H1 (cell line): ENCODE measurements around the gene CDC42EP5. TPM values are rescaled to one million over a fixed set of nuclear protein-coding genes. Genes with fewer than 3 reads are reported as not detected.

Source experiments
- CTCF ChIA-PET: fragments of 300-600 bp; sonication (Branson Sonifier 250); formaldehyde crosslinking; loops from one replicate; lab custom pipeline; 2021; ENCODE audit not compliant: partially characterized antibody; lab: Charles Lee
- POLR2A ChIA-PET: fragments of 300-600 bp; sonication (Branson Sonifier 250); formaldehyde crosslinking; loops from one replicate; lab custom pipeline; 2021; ENCODE audit warnings: inconsistent platforms; ENCODE audit not compliant: partially characterized antibody; lab: Charles Lee
- DNase-seq, 2 experiments: peaks; one replicate each; pipeline versions ENCODE4 v3.0.0 to v3.0.0-alpha.2; 2010 to 2022; ENCODE audit warnings: low spot score in 2 of 2, low read depth in 1 of 2, mixed read lengths in 1 of 2
- FAIRE-seq: peaks from 2 replicates; lab custom pipeline; 2011; peaks lifted over from hg19 to GRCh38; lab: Jason Lieb, UNC
- H2AFZ ChIP-seq: 2 replicates; pipeline ENCODE4 v1.8.1; 2012; ENCODE audit warnings: low read length, inconsistent platforms
- H2AK5ac ChIP-seq: 2 replicates; pipeline ENCODE4 v1.6.1; 2013; ENCODE audit warnings: low read depth, low read length
- H2BK120ac ChIP-seq: replicated peaks from 2 replicates; pipeline ENCODE3; 2013; ENCODE audit warnings: low read depth, low read length, inconsistent platforms
- H2BK12ac ChIP-seq: 2 replicates; pipeline ENCODE4 v1.6.1; 2013; ENCODE audit warnings: low read depth, low read length
- H2BK15ac ChIP-seq: 2 replicates; pipeline ENCODE4 v1.6.1; 2013; ENCODE audit warnings: low read length
- H2BK20ac ChIP-seq: 2 replicates; pipeline ENCODE4 v1.6.1; 2013; ENCODE audit warnings: low read length
- H2BK5ac ChIP-seq: 2 replicates; pipeline ENCODE4 v1.6.1; 2013; ENCODE audit warnings: low read depth, low read length
- H3K14ac ChIP-seq: 2 replicates; pipeline ENCODE4 v1.6.1; 2013; ENCODE audit warnings: inconsistent platforms; ENCODE audit not compliant: insufficient read length
- H3K18ac ChIP-seq: 2 replicates; pipeline ENCODE4 v1.6.1; 2013; ENCODE audit warnings: low read length; ENCODE audit errors: extremely low read depth
- H3K23ac ChIP-seq: 2 replicates; pipeline ENCODE4 v1.6.1; 2013; ENCODE audit warnings: inconsistent platforms; ENCODE audit not compliant: insufficient read length
- H3K23me2 ChIP-seq: 2 replicates; pipeline ENCODE4 v1.6.1; 2013; ENCODE audit warnings: low read depth, low read length
- H3K27ac ChIP-seq: 2 replicates; pipeline ENCODE4 v1.6.1; 2011; ENCODE audit warnings: low read depth, low read length, inconsistent platforms
- H3K27me3 ChIP-seq, 4 experiments: replicated peaks in 1 of 4; 1 replicate in 1 of 4; 2 replicates in 3 of 4; pipeline versions ENCODE4 v1.6.1 to v1.8.1; 2011 to 2013; ENCODE audit warnings: low read length in 3 of 4, mild to moderate bottlenecking in 3 of 4, inconsistent platforms in 2 of 4, mixed read lengths in 2 of 4, moderate library complexity in 1 of 4; ENCODE audit not compliant: control insufficient read depth in 3 of 4, insufficient read depth in 3 of 4; ENCODE audit errors: extremely low read depth in 1 of 4
- H3K36me3 ChIP-seq, 4 experiments: 2 replicates each; pipeline versions ENCODE4 v1.6.1 to v1.8.1; 2011 to 2013; ENCODE audit warnings: mild to moderate bottlenecking in 4 of 4, low read length in 3 of 4, moderate library complexity in 2 of 4, control low read depth in 1 of 4, inconsistent platforms in 1 of 4; ENCODE audit not compliant: insufficient read depth in 4 of 4, control insufficient read depth in 2 of 4
- H3K4ac ChIP-seq: replicated peaks from 2 replicates; pipeline ENCODE3; 2013; ENCODE audit warnings: low read length, low read depth, mixed read lengths, inconsistent platforms; ENCODE audit not compliant: insufficient read length
- H3K4me1 ChIP-seq, 4 experiments: replicated peaks in 1 of 4; 1 replicate in 1 of 4; 2 replicates in 3 of 4; pipeline versions ENCODE4 v1.6.1 to v1.8.1; 2011 to 2013; ENCODE audit warnings: low read length in 3 of 4, inconsistent platforms in 2 of 4, mixed read lengths in 1 of 4; ENCODE audit not compliant: insufficient read depth in 4 of 4, control insufficient read depth in 3 of 4
- H3K4me2 ChIP-seq, 2 experiments: 2 replicates each; pipeline versions ENCODE4 v1.6.1 to v1.8.1; 2011 to 2013; ENCODE audit warnings: low read depth in 2 of 2, low read length in 2 of 2, control low read depth in 1 of 2, inconsistent platforms in 1 of 2, mild to moderate bottlenecking in 1 of 2; ENCODE audit not compliant: insufficient read depth in 1 of 2
- H3K4me3 ChIP-seq, 4 experiments: fragments of 200-600, 300-600 bp in 1 of 4; sonication (generic), shearing (Covaris generic), sonication (Bioruptor Twin) in 1 of 4; 2 replicates each; pipeline versions ENCODE4 v1.5.1 to v1.8.1; 2011 to 2016; ENCODE audit warnings: low read length in 4 of 4, low read depth in 3 of 4, control low read depth in 2 of 4, inconsistent platforms in 2 of 4, mild to moderate bottlenecking in 2 of 4, mixed read lengths in 1 of 4, moderate library complexity in 1 of 4; ENCODE audit not compliant: insufficient read depth in 2 of 4; ENCODE audit errors: extremely low read depth in 1 of 4
- H3K56ac ChIP-seq: replicated peaks from 2 replicates; pipeline ENCODE3; 2013; ENCODE audit warnings: low read depth, mild to moderate bottlenecking, mixed read lengths, low read length, inconsistent platforms; ENCODE audit not compliant: insufficient read length
- H3K79me1 ChIP-seq: 2 replicates; pipeline ENCODE4 v1.6.1; 2013; ENCODE audit warnings: low read depth, low read length, control low read depth
- H3K79me2 ChIP-seq, 2 experiments: 2 replicates each; pipeline versions ENCODE4 v1.6.1 to v1.8.1; 2012 to 2013; ENCODE audit warnings: low read length in 2 of 2, mild to moderate bottlenecking in 2 of 2, inconsistent platforms in 1 of 2; ENCODE audit not compliant: insufficient read depth in 2 of 2, control insufficient read depth in 1 of 2
- H3K9ac ChIP-seq, 4 experiments: replicated peaks in 1 of 4; 1 replicate in 1 of 4; 2 replicates in 3 of 4; pipeline versions ENCODE4 v1.6.1 to v1.8.1; 2011 to 2013; ENCODE audit warnings: low read depth in 3 of 4, low read length in 3 of 4, control low read depth in 2 of 4, mild to moderate bottlenecking in 2 of 4, moderate library complexity in 2 of 4, inconsistent platforms in 1 of 4; ENCODE audit errors: extremely low read depth in 1 of 4
- H3K9me3 ChIP-seq, 2 experiments: 2 replicates each; pipeline versions ENCODE4 v1.6.1 to v1.8.1; 2012 to 2013; ENCODE audit warnings: mild to moderate bottlenecking in 2 of 2, moderate library complexity in 2 of 2, control low read depth in 1 of 2, inconsistent platforms in 1 of 2, low read depth in 1 of 2, low read length in 1 of 2, mixed read lengths in 1 of 2; ENCODE audit not compliant: insufficient read depth in 2 of 2
- H4K20me1 ChIP-seq, 2 experiments: replicated peaks in 1 of 2; 2 replicates each; pipeline versions ENCODE3 to v1.8.1; 2011 to 2013; ENCODE audit warnings: inconsistent platforms in 2 of 2, low read length in 2 of 2, mild to moderate bottlenecking in 1 of 2; ENCODE audit not compliant: insufficient read depth in 2 of 2, control insufficient read depth in 1 of 2
- H4K5ac ChIP-seq: 2 replicates; pipeline ENCODE4 v1.6.1; 2013; ENCODE audit warnings: low read length, low read depth, mixed read lengths, inconsistent platforms; ENCODE audit not compliant: insufficient read length
- H4K8ac ChIP-seq: 2 replicates; pipeline ENCODE4 v1.8.0; 2013; ENCODE audit warnings: mild to moderate bottlenecking, moderate library complexity, low read length, inconsistent platforms; ENCODE audit not compliant: insufficient read depth; ENCODE audit errors: extremely low read depth
- H4K91ac ChIP-seq: replicated peaks from 2 replicates; pipeline ENCODE3; 2013; ENCODE audit warnings: low read length, mixed read lengths, inconsistent platforms; ENCODE audit not compliant: insufficient read length
- ASH2L ChIP-seq: fragments of 200-600, 300-600 bp; sonication (generic); IDR thresholded peaks from one replicate; pipeline ENCODE4 v1.7.1; 2017; ENCODE audit warnings: low read length
- EGR1 ChIP-seq: IDR thresholded peaks from 2 replicates; pipeline ENCODE4 v1.6.1; 2011; ENCODE audit warnings: low read depth, low read length, borderline replicate concordance
- MAX ChIP-seq: IDR thresholded peaks from 2 replicates; pipeline ENCODE4 v1.6.1; 2012; ENCODE audit warnings: inconsistent platforms
- RXRA ChIP-seq: IDR thresholded peaks from 2 replicates; pipeline ENCODE4 v1.6.1; 2011; ENCODE audit warnings: low read depth, mild to moderate bottlenecking, low read length, moderate library complexity; ENCODE audit not compliant: insufficient read depth
- SAP30 ChIP-seq: fragments of 300-600 bp; sonication (generic); IDR thresholded peaks from 2 replicates; pipeline ENCODE4 v1.7.1; 2012; ENCODE audit warnings: low read length, moderate library complexity, mild to moderate bottlenecking, inconsistent platforms; ENCODE audit not compliant: insufficient read depth, insufficient replicate concordance
- SP2 ChIP-seq: IDR thresholded peaks from 2 replicates; pipeline ENCODE4 v1.6.1; 2012; ENCODE audit warnings: mild to moderate bottlenecking, low read length, inconsistent platforms
- SP4 ChIP-seq: IDR thresholded peaks from 2 replicates; pipeline ENCODE4 v1.6.1; 2012; ENCODE audit warnings: low read length, inconsistent platforms
- TAF1 ChIP-seq: IDR thresholded peaks from 2 replicates; pipeline ENCODE4 v1.6.1; 2011; ENCODE audit warnings: mild to moderate bottlenecking, low read depth, low read length
- WGBS, 2 experiments: shearing (Covaris generic) in 1 of 2; methylation state at CpG; one replicate each; pipeline versions ENCODE4 v1.1.6 to v1.1.7; 2013 to 2015; ENCODE audit warnings: low lambda C conversion rate in 2 of 2, mixed read lengths in 2 of 2, inconsistent platforms in 1 of 2, low coverage in 1 of 2, missing lambda C conversion rate in 1 of 2; ENCODE audit not compliant: insufficient replicate concordance in 2 of 2, insufficient coverage in 1 of 2, insufficient read length in 1 of 2; ENCODE audit errors: extremely low coverage in 1 of 2, missing lambda C conversion rate in 1 of 2; 5-methylcytosine and 5-hydroxymethylcytosine counted together
- polyA plus RNA-seq, 7 experiments: library from polyadenylated mRNA; depleted of rRNA in 3 of 7; stranded (reverse) in 5 of 7; unstranded in 2 of 7; fragments of >200 nt in 5 of 7; fragments of 200-250 nt in 2 of 7; gene quantifications; 1 replicate in 5 of 7; 2 replicates in 1 of 7; 4 replicates in 1 of 7; pipeline versions ENCODE4 v1.2.1 to v1.2.3, GENCODE V29; 2011 to 2013; ENCODE audit warnings: missing spikeins in 2 of 7, mixed read lengths in 2 of 7
- total RNA-seq: library from RNA; stranded (reverse); fragmentation: NEBNext Ultra II Directional; extraction: Animal tissue kit (Norgen Biotek cat#: 25700); gene quantifications from 2 replicates; pipeline ENCODE4 v1.2.1, GENCODE V29; 2021

Gene CDC42EP5
- total and polyA plus RNA-seq, 2 of the 8 experiments (the other 6 are each of a cell fraction or from before 2014, with no cell fraction given): 1.8 to 2.1 TPM

- TF ChIP-seq RXRA (no peak), ASH2L (no peak), MAX (no peak), SAP30 (no peak), SP2 (no peak), TAF1 (no peak), EGR1 (no peak), SP4 (no peak)
- H3K79me1 ChIP-seq: peaks cover 2% of the 10 kb centered on the region; the same call in 1 of the 2 replicates
- H3K27ac ChIP-seq: no peak overlapping the region
- DNase-seq (no peak), FAIRE-seq (no peak)
- H2BK5ac ChIP-seq: no peak overlapping the region
- no peak overlapping the region for H2BK20ac ChIP-seq
- H2BK12ac ChIP-seq: no peak overlapping the region
- no peak overlapping the region for H3K4ac ChIP-seq
- H3K4me2 ChIP-seq: no peak overlapping the region
- H4K91ac ChIP-seq: no peak overlapping the region
- no peaks in the 10 kb centered on the region for H3K9me3 ChIP-seq
- peaks cover 0 to 3% (median 1%) of the 10 kb centered on the region in 4 experiments; a peak in 2 of 7 replicates for H3K27me3 ChIP-seq
- no peak overlapping the region for H2BK15ac ChIP-seq
- H2BK120ac ChIP-seq: no peak overlapping the region
- no peak overlapping the region for H4K5ac ChIP-seq
- ChIA-PET CTCF (interaction anchor here (1.0 to 7.2 kb wide), 6 partner anchors 9 to 1246 kb away, joined by 3 to 39 read pairs (median 8); partner anchors contain the start of genes LENG8 and TTYH1), POLR2A (interaction anchor here (0.9 to 1.9 kb wide), 5 partner anchors 9 to 98 kb away, joined by 3 to 6 read pairs (median 3); partner anchors contain the start of gene TTYH1)
- H3K9ac ChIP-seq: no peak overlapping the region
- H3K18ac ChIP-seq: no peak overlapping the region
- no peak overlapping the region for H3K23ac ChIP-seq
- no peaks in the 10 kb centered on the region for H3K79me2 ChIP-seq
- no peak overlapping the region for H2AFZ ChIP-seq
- no peak overlapping the region for H3K14ac ChIP-seq
- H3K4me3 ChIP-seq: no peak overlapping the region
- H4K8ac ChIP-seq: no peak overlapping the region
- 92% methylated on average over 33 of the region's 36 CpGs; no CpG with 5 or more reads in 1 of the 2 experiments for WGBS, 2 experiments
- peaks cover 3% of the 10 kb centered on the region; the same call in 1 of the 2 replicates for H3K23me2 ChIP-seq
- H3K4me1 ChIP-seq: peaks cover 11 to 31% (median 17%) of the 10 kb centered on the region in 4 experiments
- no peak overlapping the region for H2AK5ac ChIP-seq
- H3K56ac ChIP-seq: no peak overlapping the region
- H3K36me3 ChIP-seq: peaks cover 2 to 16% (median 3%) of the 10 kb centered on the region in 4 experiments; a peak in 7 of 8 replicates
- peaks cover 4 to 7% of the 10 kb centered on the region in 2 experiments for H4K20me1 ChIP-seq
Measured at GRCh38 chr19:54424660-54425381, 48.3 kb downstream of the CDC42EP5 start.
